Keratinocyte (primary cell): Measurements from ENCODE around the gene USP33. TPM values are rescaled to one million over a fixed set of nuclear protein-coding genes. Genes with fewer than 3 reads are reported as not detected.

ENCODE experiments used
- DNase-seq: peaks from one replicate; pipeline ENCODE4 v3.0.0-alpha.2; 2011; ENCODE audit warnings: low read depth, missing footprints, low spot score
- FAIRE-seq: peaks from 2 replicates; lab custom pipeline; 2011; peaks lifted over from hg19 to GRCh38; lab: Jason Lieb, UNC
- H2AFZ ChIP-seq: 2 replicates; pipeline ENCODE4 v1.6.0; 2012; ENCODE audit warnings: low read length, control low read depth, inconsistent platforms; ENCODE audit not compliant: control insufficient read depth
- H3K27ac ChIP-seq: 2 replicates; pipeline ENCODE4 v1.5.1; 2011; ENCODE audit warnings: low read length; ENCODE audit not compliant: control insufficient read depth, insufficient read depth
- H3K27me3 ChIP-seq: 3 replicates; pipeline ENCODE4 v1.6.0; 2011; ENCODE audit warnings: low read length; ENCODE audit not compliant: control insufficient read depth, insufficient read depth; ENCODE audit errors: extremely low read depth
- H3K36me3 ChIP-seq, 2 experiments: 2 replicates in 1 of 2; 3 replicates in 1 of 2; pipeline ENCODE4 v1.5.1; 2011; ENCODE audit warnings: low read length in 2 of 2, mild to moderate bottlenecking in 1 of 2; ENCODE audit not compliant: control insufficient read depth in 2 of 2, insufficient read depth in 2 of 2; ENCODE audit errors: extremely low read depth in 1 of 2
- H3K4me1 ChIP-seq: 3 replicates; pipeline ENCODE4 v1.5.1; 2011; ENCODE audit warnings: low read length; ENCODE audit not compliant: control insufficient read depth, insufficient read depth; ENCODE audit errors: extremely low read depth
- H3K4me2 ChIP-seq: 3 replicates; pipeline ENCODE4 v1.6.0; 2011; ENCODE audit warnings: low read depth, low read length; ENCODE audit not compliant: control insufficient read depth, insufficient read depth; ENCODE audit errors: extremely low read depth
- H3K4me3 ChIP-seq, 3 experiments: fragments of 200-600 bp in 1 of 3; sonication (generic) in 1 of 3; 2 replicates in 2 of 3; 3 replicates in 1 of 3; pipeline ENCODE4 v1.5.1; 2011 to 2016; ENCODE audit warnings: low read length in 3 of 3, mild to moderate bottlenecking in 3 of 3, control low read depth in 2 of 3, inconsistent platforms in 1 of 3, low read depth in 1 of 3, mixed read lengths in 1 of 3, mixed run types in 1 of 3, moderate library complexity in 1 of 3; ENCODE audit not compliant: control insufficient read depth in 2 of 3, insufficient read depth in 2 of 3; ENCODE audit errors: extremely low read depth in 1 of 3
- H3K79me2 ChIP-seq: 2 replicates; pipeline ENCODE4 v1.6.0; 2012; ENCODE audit warnings: low read length; ENCODE audit not compliant: control insufficient read depth, insufficient read depth
- H3K9ac ChIP-seq: 3 replicates; pipeline ENCODE4 v1.6.0; 2011; ENCODE audit warnings: low read length; ENCODE audit not compliant: control insufficient read depth, insufficient read depth; ENCODE audit errors: extremely low read depth
- H3K9me1 ChIP-seq: 3 replicates; pipeline ENCODE4 v1.6.0; 2011; ENCODE audit warnings: low read length; ENCODE audit not compliant: control insufficient read depth, insufficient read depth; ENCODE audit errors: extremely low read depth
- H3K9me3 ChIP-seq: 2 replicates; pipeline ENCODE4 v1.5.1; 2012; ENCODE audit warnings: low read depth, low read length; ENCODE audit not compliant: control insufficient read depth
- H4K20me1 ChIP-seq: 3 replicates; pipeline ENCODE4 v1.6.0; 2011; ENCODE audit warnings: low read length; ENCODE audit not compliant: control insufficient read depth, insufficient read depth; ENCODE audit errors: extremely low read depth
- CTCF ChIP-seq, 3 experiments: IDR thresholded peaks in 1 of 3; conservative IDR thresholded peaks in 1 of 3; optimal IDR thresholded peaks in 1 of 3; 2 replicates in 2 of 3; 3 replicates in 1 of 3; pipeline versions ENCODE3 to v1.5.1; 2011; ENCODE audit warnings: low read length in 3 of 3, mild to moderate bottlenecking in 3 of 3, moderate library complexity in 2 of 3, control low read depth in 1 of 3, inconsistent platforms in 1 of 3; ENCODE audit not compliant: insufficient read depth in 2 of 3; ENCODE audit errors: extremely low read depth in 1 of 3
- EZH2 ChIP-seq: IDR thresholded peaks from one replicate; pipeline ENCODE4 v1.6.1; 2012; ENCODE audit warnings: inconsistent platforms, mild to moderate bottlenecking, low read length, moderate library complexity
- dilution Hi-C: fragments of 300-500 bp; cut with MboI; formaldehyde crosslinking; loops from one replicate; pipeline ENCODE4 v1.7.0; 2020; ENCODE audit warnings: low sequenced_read_pairs; ENCODE audit not compliant: extremely low pct_ligation_motif_present
- polyA plus RNA-seq, 5 experiments: library from polyadenylated mRNA; depleted of rRNA in 3 of 5; stranded (reverse) in 3 of 5; stranded (forward) in 1 of 5; unstranded in 1 of 5; fragments of >200 nt; gene quantifications; 1 replicate in 1 of 5; 2 replicates in 3 of 5; 3 replicates in 1 of 5; pipeline versions ENCODE4 v1.2.1 to v1.2.3, GENCODE V29; 2011 to 2012; ENCODE audit warnings: missing spikeins in 2 of 5, low read depth in 1 of 5, low replicate concordance in 1 of 5

USP33 gene
- polyA plus RNA-seq, 1 donor (not counting 4 experiments of a cell fraction or from before 2014, with no cell fraction given) = 52.0 TPM

- no peak for TF ChIP-seq CTCF (optimal IDR thresholded peaks at IDR 0.05 in 1 of 3, IDR thresholded peaks at IDR 0.05 in 1 of 3, conservative IDR thresholded peaks at IDR 0.05 in 1 of 3; ENCODE audit: extremely low read depth in 1 of 3, insufficient read depth in 2 of 3, low read length in 3 of 3)
- TF ChIP-seq EZH2 = no peak
- dilution Hi-C loops = no loop called here
- Histone ChIP-seq H2AFZ (no peak overlapping the region), H3K36me3 (peaks cover 4 to 8% of the 10 kb centered on the region in 2 experiments), H3K4me3 (no peak overlapping the region), H3K4me2 (no peak overlapping the region), H3K27ac (no peak overlapping the region), H4K20me1 (no peaks in the 10 kb centered on the region), H3K9me1 (no peaks in the 10 kb centered on the region), H3K79me2 (peaks cover 33% of the 10 kb centered on the region), H3K9ac (no peak overlapping the region), H3K4me1 (peaks cover 4% of the 10 kb centered on the region), H3K27me3 (no peaks in the 10 kb centered on the region), H3K9me3 (no peaks in the 10 kb centered on the region)
- FAIRE-seq (no peak), DNase-seq (no peak)
These were observed 23.5 kb upstream of the USP33 start for GRCh38 chr1:77783141-77783540.

- DNase-seq (no peak), FAIRE-seq (no peak)
- H4K20me1 ChIP-seq = no peaks in the 10 kb centered on the region
- H3K27me3 ChIP-seq = no peaks in the 10 kb centered on the region
- no peak overlapping the region for H2AFZ ChIP-seq
- no peak overlapping the region for H3K27ac ChIP-seq
- H3K4me2 ChIP-seq = no peak overlapping the region
- H3K36me3 ChIP-seq = peaks cover 4 to 8% of the 10 kb centered on the region in 2 experiments
- H3K79me2 ChIP-seq = peaks cover 33% of the 10 kb centered on the region
- no peak overlapping the region for H3K4me3 ChIP-seq
- dilution Hi-C loops = no loop called here
- H3K9ac ChIP-seq = no peak overlapping the region
- H3K9me3 ChIP-seq = no peaks in the 10 kb centered on the region
- peaks cover 4% of the 10 kb centered on the region for H3K4me1 ChIP-seq
- H3K9me1 ChIP-seq = no peaks in the 10 kb centered on the region
- no peak for TF ChIP-seq EZH2
- TF ChIP-seq CTCF (optimal IDR thresholded peaks at IDR 0.05 in 1 of 3, IDR thresholded peaks at IDR 0.05 in 1 of 3, conservative IDR thresholded peaks at IDR 0.05 in 1 of 3; ENCODE audit: extremely low read depth in 1 of 3, insufficient read depth in 2 of 3, low read length in 3 of 3) = no peak
These were observed 22.0 kb upstream of the USP33 start for GRCh38 chr1:77781683-77782082.
